Measurements from ENCODE around the gene NRG3.

GRCh38 chr10:82288461-82288881, 413.5 kb downstream of the NRG3 start:
- TF ChIP-seq CTCF (IDR thresholded peaks at IDR 0.05) (no peak), REST (IDR thresholded peaks at IDR 0.05; ENCODE audit: insufficient read depth in 1 of 2, low read depth in 2 of 2, low read length in 1 of 2) (no peak), SIN3A (IDR thresholded peaks at IDR 0.05; ENCODE audit: borderline replicate concordance, insufficient read depth, low read depth, low read length) (no peak), POLR2AphosphoS5 (IDR thresholded peaks at IDR 0.05; ENCODE audit: low read depth, low read length) (no peak)

Measured in Panc1 (cell line).